Osteoblast (primary cell): ENCODE results near the gene SLIT3. TPM values are rescaled to one million over a fixed set of nuclear protein-coding genes. Genes with fewer than 3 reads are reported as not detected.

Source experiments
- DNase-seq: peaks from one replicate; pipeline ENCODE4 v3.0.0; 2011; ENCODE audit warnings: low spot score, mixed read lengths; ENCODE audit not compliant: insufficient read length; ENCODE audit errors: missing footprints
- H2AFZ ChIP-seq: 2 replicates; pipeline ENCODE4 v1.6.0; 2011; ENCODE audit warnings: mild to moderate bottlenecking, low read length
- H3K27ac ChIP-seq: 2 replicates; pipeline ENCODE4 v1.5.1; 2011; ENCODE audit warnings: mild to moderate bottlenecking, low read depth, low read length, moderate library complexity
- H3K27me3 ChIP-seq: 2 replicates; pipeline ENCODE4 v1.6.0; 2012; ENCODE audit warnings: mild to moderate bottlenecking, control low read depth, inconsistent platforms, low read length, moderate library complexity; ENCODE audit not compliant: insufficient read depth
- H3K36me3 ChIP-seq: 2 replicates; pipeline ENCODE4 v1.5.1; 2011; ENCODE audit warnings: mild to moderate bottlenecking, low read length, control low read depth, moderate library complexity; ENCODE audit not compliant: insufficient read depth
- H3K4me1 ChIP-seq: 2 replicates; pipeline ENCODE4 v1.5.1; 2011; ENCODE audit warnings: mild to moderate bottlenecking, low read length, control low read depth, moderate library complexity; ENCODE audit not compliant: insufficient read depth
- H3K4me2 ChIP-seq: 2 replicates; pipeline ENCODE4 v1.6.0; 2011; ENCODE audit warnings: mild to moderate bottlenecking, low read length; ENCODE audit not compliant: insufficient read depth
- H3K4me3 ChIP-seq: fragments of 200-600 bp; sonication (generic); 3 replicates; pipeline ENCODE4 v1.5.1; 2012; ENCODE audit warnings: mild to moderate bottlenecking, low read length, inconsistent platforms; ENCODE audit not compliant: insufficient read depth
- H3K79me2 ChIP-seq: 2 replicates; pipeline ENCODE4 v1.6.0; 2012; ENCODE audit warnings: mild to moderate bottlenecking, low read length, control low read depth, inconsistent platforms; ENCODE audit not compliant: insufficient read depth
- H3K9me3 ChIP-seq: 2 replicates; pipeline ENCODE4 v1.5.1; 2011; ENCODE audit warnings: low read depth, low read length, control low read depth
- H4K20me1 ChIP-seq: 2 replicates; pipeline ENCODE4 v1.6.0; 2012; ENCODE audit warnings: mild to moderate bottlenecking, low read length, control low read depth; ENCODE audit not compliant: insufficient read depth
- total RNA-seq: library from RNA; depleted of rRNA; stranded (reverse); fragments of >200 nt; gene quantifications from 2 replicates; pipeline ENCODE4 v1.2.3, GENCODE V29; 2012
- TF ChIP-seq, protein P1 (sequence below): IDR thresholded peaks from 2 replicates; pipeline ENCODE4 v1.5.1; 2011; ENCODE audit warnings: mild to moderate bottlenecking, low read depth, low read length, moderate library complexity; ENCODE audit errors: extremely low read depth

Gene SLIT3
- total RNA-seq, 1 donor, result 37.6 TPM

- Histone ChIP-seq H3K27ac (no peak overlapping the region), H3K9me3 (no peaks in the 10 kb centered on the region), H4K20me1 (no peaks in the 10 kb centered on the region), H3K4me3 (no peak overlapping the region), H3K4me1 (no peaks in the 10 kb centered on the region), H2AFZ (no peak overlapping the region), H3K36me3 (peaks cover 5% of the 10 kb centered on the region), H3K27me3 (no peaks in the 10 kb centered on the region), H3K4me2 (no peak overlapping the region), H3K79me2 (no peaks in the 10 kb centered on the region)
- DNase-seq, result no peak
- TF ChIP-seq, protein P1, sequence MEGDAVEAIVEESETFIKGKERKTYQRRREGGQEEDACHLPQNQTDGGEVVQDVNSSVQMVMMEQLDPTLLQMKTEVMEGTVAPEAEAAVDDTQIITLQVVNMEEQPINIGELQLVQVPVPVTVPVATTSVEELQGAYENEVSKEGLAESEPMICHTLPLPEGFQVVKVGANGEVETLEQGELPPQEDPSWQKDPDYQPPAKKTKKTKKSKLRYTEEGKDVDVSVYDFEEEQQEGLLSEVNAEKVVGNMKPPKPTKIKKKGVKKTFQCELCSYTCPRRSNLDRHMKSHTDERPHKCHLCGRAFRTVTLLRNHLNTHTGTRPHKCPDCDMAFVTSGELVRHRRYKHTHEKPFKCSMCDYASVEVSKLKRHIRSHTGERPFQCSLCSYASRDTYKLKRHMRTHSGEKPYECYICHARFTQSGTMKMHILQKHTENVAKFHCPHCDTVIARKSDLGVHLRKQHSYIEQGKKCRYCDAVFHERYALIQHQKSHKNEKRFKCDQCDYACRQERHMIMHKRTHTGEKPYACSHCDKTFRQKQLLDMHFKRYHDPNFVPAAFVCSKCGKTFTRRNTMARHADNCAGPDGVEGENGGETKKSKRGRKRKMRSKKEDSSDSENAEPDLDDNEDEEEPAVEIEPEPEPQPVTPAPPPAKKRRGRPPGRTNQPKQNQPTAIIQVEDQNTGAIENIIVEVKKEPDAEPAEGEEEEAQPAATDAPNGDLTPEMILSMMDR, result no peak
These were observed 491.7 kb downstream of the SLIT3 start for GRCh38 chr5:168809218-168809617.

- Histone ChIP-seq H4K20me1 (no peaks in the 10 kb centered on the region), H3K36me3 (peaks cover 5% of the 10 kb centered on the region), H3K27me3 (no peaks in the 10 kb centered on the region), H2AFZ (no peak overlapping the region), H3K4me2 (no peak overlapping the region), H3K4me1 (no peaks in the 10 kb centered on the region), H3K9me3 (no peaks in the 10 kb centered on the region), H3K27ac (no peak overlapping the region), H3K79me2 (no peaks in the 10 kb centered on the region), H3K4me3 (no peak overlapping the region)
- no peak for DNase-seq
- TF ChIP-seq, protein P1, result no peak
These were observed 492.8 kb downstream of the SLIT3 start for GRCh38 chr5:168808051-168808616.

- H3K9me3 ChIP-seq, result no peaks in the 10 kb centered on the region
- H4K20me1 ChIP-seq, result no peaks in the 10 kb centered on the region
- H3K27ac ChIP-seq, result no peak overlapping the region
- no peaks in the 10 kb centered on the region for H3K27me3 ChIP-seq
- no peak overlapping the region for H3K4me3 ChIP-seq
- DNase-seq, result no peak
- no peaks in the 10 kb centered on the region for H3K79me2 ChIP-seq
- H2AFZ ChIP-seq, result no peak overlapping the region
- H3K4me2 ChIP-seq, result no peak overlapping the region
- peaks cover 2% of the 10 kb centered on the region for H3K36me3 ChIP-seq
- TF ChIP-seq, protein P1, result no peak
- H3K4me1 ChIP-seq, result no peaks in the 10 kb centered on the region
These were observed 493.7 kb downstream of the SLIT3 start for GRCh38 chr5:168807287-168807686.

GRCh38 chr5:168803541-168803940, 497.4 kb downstream of the SLIT3 start:
- no peak overlapping the region for H3K27ac ChIP-seq
- H3K4me1 ChIP-seq, result no peaks in the 10 kb centered on the region
- H2AFZ ChIP-seq, result no peak overlapping the region
- no peak overlapping the region for H3K4me3 ChIP-seq
- DNase-seq, result no peak
- no peaks in the 10 kb centered on the region for H4K20me1 ChIP-seq
- peaks cover under 1% of the 10 kb centered on the region for H3K36me3 ChIP-seq
- TF ChIP-seq, protein P1, result no peak
- H3K9me3 ChIP-seq, result no peaks in the 10 kb centered on the region
- no peaks in the 10 kb centered on the region for H3K27me3 ChIP-seq
- H3K4me2 ChIP-seq, result no peak overlapping the region
- no peaks in the 10 kb centered on the region for H3K79me2 ChIP-seq
